HFFc6 (cell line): ENCODE measurements around the gene FAM163A. TPM values are rescaled to one million over a fixed set of nuclear protein-coding genes. Genes with fewer than 3 reads are reported as not detected.

ENCODE experiments used
- DNase-seq: peaks from one replicate; pipeline ENCODE4 v3.0.0-alpha.2; 2018
- H3K27ac Mint-ChIP-seq: 2 replicates; pipeline ENCODE4 v1.8.0; 2020; ENCODE audit warnings: mild to moderate bottlenecking, mixed read lengths
- H3K27me3 Mint-ChIP-seq: 2 replicates; pipeline ENCODE4 v1.8.0; 2021; ENCODE audit warnings: mild to moderate bottlenecking, moderate library complexity, mixed read lengths; ENCODE audit not compliant: insufficient read depth
- H3K36me3 Mint-ChIP-seq: 2 replicates; pipeline ENCODE4 v1.8.0; 2021; ENCODE audit warnings: low read depth, mixed read lengths
- H3K4me1 Mint-ChIP-seq: 2 replicates; pipeline ENCODE4 v1.8.0; 2020; ENCODE audit warnings: low read depth, mixed read lengths
- H3K4me3 Mint-ChIP-seq: 2 replicates; pipeline ENCODE4 v1.8.0; 2020; ENCODE audit warnings: mild to moderate bottlenecking, moderate library complexity, mixed read lengths
- H3K9me3 Mint-ChIP-seq: 2 replicates; pipeline ENCODE4 v1.8.0; 2020; ENCODE audit warnings: mild to moderate bottlenecking, mixed read lengths
- CTCF ChIP-seq: fragments of 200-600 bp; sonication (generic); IDR thresholded peaks from 2 replicates; pipeline ENCODE4 v1.5.0; 2021; ENCODE audit warnings: antibody characterized with exemption, mild to moderate bottlenecking
- total RNA-seq, 6 experiments: library from RNA; stranded (reverse); fragmentation: NEBNext Ultra II Directional; extraction: Animal tissue kit (Norgen Biotek cat#: 25700); gene quantifications; 2 replicates in 1 of 6; 3 replicates in 5 of 6; pipeline ENCODE4 v1.2.3, GENCODE V29; 2021

FAM163A gene
- total RNA-seq, 6 experiments from 2014 or later = not detected

GRCh38 chr1:179728271-179728670 is 14.8 kb upstream of the FAM163A start:
- Mint-ChIP-seq H3K27me3 (peaks cover 3% of the 10 kb centered on the region), H3K4me1 (no peaks in the 10 kb centered on the region), H3K4me3 (no peak overlapping the region), H3K27ac (no peak overlapping the region), H3K9me3 (no peaks in the 10 kb centered on the region), H3K36me3 (no peaks in the 10 kb centered on the region)
- no peak for TF ChIP-seq CTCF
- no peak for DNase-seq

- no peak for DNase-seq
- Mint-ChIP-seq H3K9me3 (no peaks in the 10 kb centered on the region), H3K27ac (no peak overlapping the region), H3K27me3 (peaks cover 3% of the 10 kb centered on the region), H3K36me3 (no peaks in the 10 kb centered on the region), H3K4me1 (no peaks in the 10 kb centered on the region), H3K4me3 (no peak overlapping the region)
- TF ChIP-seq CTCF = no peak
Observed at GRCh38 chr1:179729881-179730280, 13.2 kb upstream of the FAM163A start.

- Mint-ChIP-seq H3K36me3 (no peaks in the 10 kb centered on the region), H3K9me3 (no peaks in the 10 kb centered on the region), H3K4me1 (no peaks in the 10 kb centered on the region), H3K27me3 (peaks cover 5% of the 10 kb centered on the region), H3K4me3 (no peak overlapping the region), H3K27ac (no peak overlapping the region)
- no peak for DNase-seq
- TF ChIP-seq CTCF = no peak
Observed at GRCh38 chr1:179731643-179732042, 11.4 kb upstream of the FAM163A start.

DNA sequence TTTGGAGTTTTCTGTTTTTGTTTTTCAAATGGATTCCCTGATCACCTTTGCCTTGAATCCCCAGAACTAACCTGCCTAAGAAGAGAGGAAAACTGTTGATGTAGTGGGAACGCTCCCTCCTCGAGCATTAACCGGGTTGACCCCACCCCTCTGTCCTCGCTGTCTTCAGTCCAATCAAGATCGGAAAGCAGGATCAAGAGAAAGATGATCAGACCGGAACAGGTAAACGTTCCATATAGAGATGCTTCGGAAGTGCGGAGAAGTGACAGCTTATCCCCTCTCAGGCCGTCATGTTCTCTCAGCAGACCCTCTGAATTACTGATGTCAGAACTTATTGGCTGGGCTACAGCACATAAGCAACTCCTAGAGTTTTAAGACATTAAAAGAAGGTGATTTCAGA is 800 bp upstream of the FAM163A start:
- DNase-seq = no peak
- Mint-ChIP-seq H3K36me3 (no peaks in the 10 kb centered on the region), H3K9me3 (no peaks in the 10 kb centered on the region), H3K27me3 (peaks cover 60% of the 10 kb centered on the region), H3K4me1 (no peaks in the 10 kb centered on the region), H3K4me3 (no peak overlapping the region), H3K27ac (no peak overlapping the region)
- no peak for TF ChIP-seq CTCF

- H3K9me3 Mint-ChIP-seq = no peaks in the 10 kb centered on the region
- no peak for TF ChIP-seq CTCF
- no peak for DNase-seq
- no peaks in the 10 kb centered on the region for H3K36me3 Mint-ChIP-seq
- no peaks in the 10 kb centered on the region for H3K4me1 Mint-ChIP-seq
- peaks cover 61% of the 10 kb centered on the region for H3K27me3 Mint-ChIP-seq
- no peak overlapping the region for H3K27ac Mint-ChIP-seq
- H3K4me3 Mint-ChIP-seq = no peak overlapping the region
Observed at GRCh38 chr1:179743679-179744400, 749 bp downstream of the FAM163A start.
